Measurements from ENCODE around the gene SLCO3A1. TPM values are rescaled to one million over a fixed set of nuclear protein-coding genes. Genes with fewer than 3 reads are reported as not detected.

Gene SLCO3A1
- total RNA-seq, 1 donor from 2014 or later, result 7.7 TPM

GRCh38 chr15:92166029-92166428 lies 312.5 kb downstream of the SLCO3A1 start:
- no peaks in the 10 kb centered on the region for H3K27me3 Mint-ChIP-seq
- H3K27ac Mint-ChIP-seq, result peak overlapping the region; percentile 98

GRCh38 chr15:92166751-92167405 lies 313.4 kb downstream of the SLCO3A1 start:
- Mint-ChIP-seq H3K27ac (no peak overlapping the region), H3K27me3 (no peaks in the 10 kb centered on the region), H3K36me3 (ENCODE audit: insufficient read depth) (no peaks in the 10 kb centered on the region), H3K4me3 (ENCODE audit: low read depth) (no peak overlapping the region), H3K4me1 (ENCODE audit: low read depth) (peaks cover 36% of the 10 kb centered on the region), H3K9me3 (ENCODE audit: low read depth) (no peaks in the 10 kb centered on the region)
- no peak for TF ChIP-seq CTCF (IDR thresholded peaks at IDR 0.05; ENCODE audit: unreplicated experiment)
- no peak for DNase-seq (ENCODE audit: low spot score, unreplicated experiment)

More at GRCh38 chr15:92166029-92166428, 312.5 kb downstream of the SLCO3A1 start:
- Mint-ChIP-seq H3K36me3 (ENCODE audit: insufficient read depth) (no peaks in the 10 kb centered on the region), H3K9me3 (ENCODE audit: low read depth) (no peaks in the 10 kb centered on the region), H3K4me3 (ENCODE audit: low read depth) (no peak overlapping the region), H3K4me1 (ENCODE audit: low read depth) (peaks cover 34% of the 10 kb centered on the region)
- TF ChIP-seq CTCF (IDR thresholded peaks at IDR 0.05; ENCODE audit: unreplicated experiment), result no peak
- DNase-seq (ENCODE audit: low spot score, unreplicated experiment), result no peak

- Mint-ChIP-seq H3K27me3 (no peaks in the 10 kb centered on the region), H3K36me3 (ENCODE audit: insufficient read depth) (no peaks in the 10 kb centered on the region), H3K4me1 (ENCODE audit: low read depth) (peaks cover 36% of the 10 kb centered on the region), H3K27ac (peak overlapping the region; percentile 8), H3K4me3 (ENCODE audit: low read depth) (no peak overlapping the region), H3K9me3 (ENCODE audit: low read depth) (no peaks in the 10 kb centered on the region)
- no peak for DNase-seq (ENCODE audit: low spot score, unreplicated experiment)
- no peak for TF ChIP-seq CTCF (IDR thresholded peaks at IDR 0.05; ENCODE audit: unreplicated experiment)
These were observed 313.9 kb downstream of the SLCO3A1 start for GRCh38 chr15:92167451-92167850.

GRCh38 chr15:92168066-92168683 lies 314.7 kb downstream of the SLCO3A1 start:
- TF ChIP-seq CTCF (IDR thresholded peaks at IDR 0.05; ENCODE audit: unreplicated experiment), result no peak

GRCh38 chr15:92170897-92171296 lies 317.4 kb downstream of the SLCO3A1 start:
- Mint-ChIP-seq H3K4me3 (ENCODE audit: low read depth) (no peak overlapping the region), H3K27ac (peak overlapping the region; percentile 51), H3K36me3 (ENCODE audit: insufficient read depth) (no peaks in the 10 kb centered on the region), H3K4me1 (ENCODE audit: low read depth) (peaks cover 16% of the 10 kb centered on the region), H3K9me3 (ENCODE audit: low read depth) (no peaks in the 10 kb centered on the region), H3K27me3 (no peaks in the 10 kb centered on the region)
- DNase-seq (ENCODE audit: low spot score, unreplicated experiment), result no peak
- TF ChIP-seq CTCF (IDR thresholded peaks at IDR 0.05; ENCODE audit: unreplicated experiment), result no peak

More at GRCh38 chr15:92168066-92168683, 314.7 kb downstream of the SLCO3A1 start:
- no peak for DNase-seq (ENCODE audit: low spot score, unreplicated experiment)
- Mint-ChIP-seq H3K36me3 (ENCODE audit: insufficient read depth) (no peaks in the 10 kb centered on the region), H3K27ac (no peak overlapping the region), H3K9me3 (ENCODE audit: low read depth) (no peaks in the 10 kb centered on the region), H3K4me3 (ENCODE audit: low read depth) (no peak overlapping the region), H3K4me1 (ENCODE audit: low read depth) (peaks cover 36% of the 10 kb centered on the region), H3K27me3 (no peaks in the 10 kb centered on the region)

Measured in progenitor cell of endocrine pancreas (in vitro differentiated cells).